ENCODE data around the gene AASDH.
A peak's percentile ranks its signal among the peaks of the same experiment; 100 is the strongest.
"Not testable (repeated sequence)": the region's sequence is repeated elsewhere in the genome, so short reads cannot be mapped to it uniquely, and the experiment has no call there.

Gene AASDH

GRCh38 chr4:56388306-56388705 lies 1.0 kb upstream of the AASDH start:
- DNase-seq, result peak; percentile 44

GRCh38 chr4:56386091-56386490 lies 1.2 kb downstream of the AASDH start:
- no peak for DNase-seq

DNA sequence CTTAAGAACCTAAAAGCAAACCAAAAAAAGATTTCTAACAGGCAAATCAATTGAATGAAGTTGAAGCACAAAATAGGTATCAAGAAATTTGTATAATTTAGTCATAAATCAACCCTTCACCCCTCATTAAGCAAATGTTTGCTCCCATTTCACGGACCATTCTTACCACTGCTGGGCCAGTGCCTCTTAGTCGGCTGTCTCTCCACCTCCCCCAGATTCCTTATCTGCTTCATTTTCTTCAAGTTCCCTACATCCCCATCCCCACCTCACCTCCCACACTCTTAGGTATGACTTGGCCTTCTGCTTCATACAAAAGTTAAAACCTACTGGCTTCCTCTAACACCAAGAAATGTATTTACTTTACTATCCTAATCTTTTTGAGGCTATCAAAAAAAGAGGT lies 11.8 kb downstream of the AASDH start:
- DNase-seq, result no peak

GRCh38 chr4:56374956-56375355 lies 12.3 kb downstream of the AASDH start:
- no peak for DNase-seq

DNA sequence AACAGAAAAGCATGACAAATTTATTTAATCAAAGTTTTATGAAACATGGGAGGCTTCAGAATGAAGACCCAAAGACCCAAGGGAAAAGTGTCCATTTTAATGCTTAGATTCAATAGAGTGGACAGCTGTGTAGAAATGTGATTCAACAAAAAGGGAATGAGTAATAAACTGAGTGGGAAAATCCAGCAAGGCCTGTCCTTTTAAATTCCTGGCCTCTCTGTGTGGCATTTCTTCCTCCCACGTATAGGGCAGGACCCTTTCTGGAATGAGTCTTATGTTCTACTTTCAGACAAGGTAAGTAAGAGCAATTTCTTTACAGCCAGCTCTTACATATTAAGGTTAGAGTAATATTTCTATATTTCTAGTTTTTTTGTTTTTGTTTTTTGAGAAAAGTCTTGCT lies 14.5 kb downstream of the AASDH start:
- DNase-seq, result no peak

DNA sequence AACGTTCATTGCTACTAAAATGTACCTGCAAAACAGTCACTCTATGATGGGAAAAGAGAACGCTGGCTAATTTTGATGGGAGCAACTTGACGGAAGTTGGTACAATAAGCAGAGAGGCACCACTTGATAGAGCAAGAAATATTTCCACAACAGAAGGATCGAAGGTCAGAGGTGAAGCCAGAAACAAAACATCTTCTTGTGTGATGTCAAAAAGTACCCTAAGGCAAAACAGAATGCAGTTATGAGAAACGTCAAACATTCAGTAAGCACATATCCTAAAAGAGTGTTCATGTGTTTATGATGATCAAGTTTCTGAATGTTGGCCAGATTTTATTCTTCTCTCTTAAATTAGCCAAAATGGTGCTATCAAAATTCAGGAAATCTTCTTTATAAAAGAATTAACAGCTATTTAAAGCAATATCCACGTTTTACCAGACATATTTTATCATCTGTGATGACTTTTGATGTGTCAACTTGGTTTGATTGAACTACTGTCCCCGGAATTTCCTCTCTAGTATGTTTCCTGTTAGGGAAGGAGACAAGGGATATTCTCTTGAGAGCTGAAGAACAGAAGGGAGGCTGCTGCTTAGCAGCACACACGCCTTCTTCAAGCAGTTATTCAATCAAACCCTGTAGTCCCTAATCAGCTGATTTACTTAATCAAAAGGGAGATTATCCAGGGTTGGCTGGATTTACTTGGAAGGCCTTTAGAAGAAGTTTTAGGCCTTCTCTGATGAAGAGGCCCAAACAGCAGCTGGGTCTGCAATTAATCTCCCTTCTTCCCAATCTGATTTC lies 15.7 kb downstream of the AASDH start:
- DNase-seq, result no peak

DNA sequence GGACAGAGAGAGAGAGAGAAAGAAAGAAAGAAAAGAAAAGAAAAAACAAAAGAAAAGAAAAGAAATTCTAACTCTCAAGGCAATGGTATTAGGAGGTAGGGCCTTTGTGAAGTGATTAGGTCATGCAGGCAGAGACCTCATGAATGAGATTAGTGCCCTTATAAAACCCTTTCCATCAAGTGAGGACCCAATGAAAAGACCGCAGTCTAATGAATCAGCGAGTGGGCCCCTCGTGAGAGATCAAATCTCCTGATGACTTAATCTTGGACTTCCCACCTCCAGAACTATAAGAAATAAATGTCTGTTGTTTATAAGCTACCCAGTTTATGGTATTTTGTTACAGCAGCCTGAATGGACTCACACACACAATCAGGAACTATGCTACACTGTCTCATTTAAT lies 16.9 kb downstream of the AASDH start:
- DNase-seq, result no peak

- DNase-seq, result not testable (repeated sequence)
Observed at GRCh38 chr4:56362981-56363380, 24.3 kb downstream of the AASDH start.

DNA sequence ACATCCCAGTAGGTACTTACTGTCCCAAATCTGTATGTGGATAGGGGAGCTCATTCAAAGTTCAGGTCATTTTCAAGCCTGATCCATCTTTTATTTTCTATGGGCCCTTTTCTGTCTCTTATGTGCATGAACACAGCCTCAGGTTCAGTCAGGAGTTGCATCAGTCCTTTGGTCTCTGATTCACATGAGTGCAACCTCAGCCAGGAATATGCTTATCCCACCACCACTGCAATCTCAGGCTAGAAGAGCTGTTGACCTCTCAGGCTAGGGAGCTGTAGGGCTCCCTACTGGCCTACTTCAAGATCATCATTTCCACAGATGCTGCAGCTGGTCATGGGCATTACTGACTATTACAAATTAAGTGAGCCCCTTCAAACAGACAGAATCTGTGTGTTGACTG lies 27.2 kb downstream of the AASDH start:
- no peak for DNase-seq

DNA sequence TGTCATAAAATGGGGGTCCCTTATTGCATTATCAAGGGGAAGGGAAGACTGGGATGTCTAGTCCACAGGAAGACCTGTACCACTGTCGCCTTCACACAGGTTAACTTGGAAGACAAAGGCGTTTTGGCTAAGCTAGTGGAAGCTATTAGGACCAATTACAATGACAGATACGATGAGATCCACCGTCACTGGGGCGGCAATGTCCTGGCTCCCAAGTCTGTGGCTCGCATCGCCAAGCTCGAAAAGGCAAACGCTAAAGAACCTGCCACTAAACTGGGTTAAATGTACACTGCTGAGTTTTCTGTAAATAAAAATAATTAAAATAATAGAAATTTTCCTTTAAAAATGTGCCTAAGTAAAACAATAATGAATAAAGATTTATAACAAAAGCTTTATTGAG lies 30.6 kb downstream of the AASDH start:
- no peak for DNase-seq

DNA sequence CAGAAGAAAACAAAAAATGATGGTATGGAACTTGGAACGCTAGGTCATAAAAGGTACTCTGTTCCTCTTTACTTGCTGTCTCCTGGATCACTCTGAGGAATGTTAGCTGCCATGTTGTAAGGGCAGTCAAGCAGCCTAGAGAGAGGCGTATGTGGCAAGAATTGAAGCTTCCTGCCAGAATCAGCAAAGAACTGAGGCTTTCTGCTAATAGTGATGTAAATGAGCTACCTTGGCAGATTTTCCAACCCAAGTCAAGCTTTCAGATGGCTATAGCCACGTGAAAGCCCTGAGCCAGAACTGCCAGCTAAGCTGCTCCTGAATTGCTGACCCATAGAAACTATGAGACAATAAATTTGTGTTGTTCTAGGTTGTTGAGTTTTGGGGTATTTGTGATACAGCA lies 38.7 kb downstream of the AASDH start:
- no peak for DNase-seq

- DNase-seq, result no peak
Observed at GRCh38 chr4:56345458-56345857, 41.8 kb downstream of the AASDH start.

GRCh38 chr4:56342746-56343145 lies 44.5 kb downstream of the AASDH start:
- DNase-seq, result no peak

- DNase-seq, result no peak
Observed at GRCh38 chr4:56330691-56331090, 56.6 kb downstream of the AASDH start.

- DNase-seq, result no peak
Observed at GRCh38 chr4:56326363-56326762, 60.9 kb downstream of the AASDH start.

DNA sequence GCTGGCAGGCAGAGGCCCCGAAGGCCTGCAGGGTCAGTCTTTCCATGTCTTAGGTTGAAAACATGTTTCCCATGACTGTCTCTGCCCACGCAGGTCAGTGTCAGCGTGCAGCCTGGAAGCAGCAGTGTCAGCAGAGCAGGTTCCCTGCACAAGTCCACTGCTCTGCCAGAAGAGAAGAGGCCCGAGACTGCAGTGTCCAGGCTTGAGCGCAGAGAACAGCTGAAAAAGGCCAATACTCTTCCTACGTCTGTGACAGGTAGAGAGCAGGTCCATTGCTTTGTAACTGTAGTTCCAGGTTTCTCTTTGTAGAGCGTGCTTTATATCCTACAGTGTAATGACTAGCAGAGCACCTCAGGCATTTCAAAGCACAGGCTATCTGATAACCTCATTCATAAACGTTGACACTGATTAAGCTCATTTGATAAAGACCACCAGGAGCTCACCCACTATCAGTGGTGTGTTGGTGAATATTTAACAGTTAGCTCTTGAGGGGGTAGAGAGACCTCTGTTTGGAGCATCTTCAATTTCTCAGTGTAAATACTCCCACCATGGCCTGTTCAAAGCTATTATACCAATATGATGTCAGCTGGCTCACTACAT lies 63.2 kb downstream of the AASDH start:
- DNase-seq, result no peak

DNA sequence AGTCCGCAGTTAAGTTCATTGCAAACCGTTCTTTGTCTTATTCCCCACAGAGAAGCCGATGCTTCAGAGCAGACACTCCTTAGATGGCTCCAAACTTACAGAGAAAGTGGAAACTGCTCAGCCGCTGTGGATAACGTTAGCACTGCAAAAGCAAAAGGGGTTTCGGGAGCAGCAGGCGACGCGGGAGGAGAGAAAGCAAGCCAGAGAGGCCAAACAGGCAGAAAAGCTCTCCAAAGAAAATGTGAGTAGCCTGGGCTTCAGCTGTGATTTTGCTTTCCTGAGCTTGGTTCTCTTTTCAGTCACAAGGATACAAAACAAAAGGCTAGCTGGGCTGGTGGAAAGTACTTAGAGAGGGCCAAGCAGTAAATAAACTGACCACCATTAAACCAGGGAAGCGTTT lies 64.0 kb downstream of the AASDH start:
- no peak for DNase-seq

- DNase-seq, result no peak
Observed at GRCh38 chr4:56321251-56321650, 66.0 kb downstream of the AASDH start.

- no peak for DNase-seq
Observed at GRCh38 chr4:56320293-56320692, 67.0 kb downstream of the AASDH start.

- DNase-seq, result no peak
Observed at GRCh38 chr4:56318555-56318954, 68.7 kb downstream of the AASDH start.

- no peak for DNase-seq
Observed at GRCh38 chr4:56317749-56318148, 69.5 kb downstream of the AASDH start.

- DNase-seq, result no peak
Observed at GRCh38 chr4:56316011-56316650, 71.2 kb downstream of the AASDH start.

GRCh38 chr4:56315543-56315942 lies 71.7 kb downstream of the AASDH start:
- DNase-seq, result no peak

DNA sequence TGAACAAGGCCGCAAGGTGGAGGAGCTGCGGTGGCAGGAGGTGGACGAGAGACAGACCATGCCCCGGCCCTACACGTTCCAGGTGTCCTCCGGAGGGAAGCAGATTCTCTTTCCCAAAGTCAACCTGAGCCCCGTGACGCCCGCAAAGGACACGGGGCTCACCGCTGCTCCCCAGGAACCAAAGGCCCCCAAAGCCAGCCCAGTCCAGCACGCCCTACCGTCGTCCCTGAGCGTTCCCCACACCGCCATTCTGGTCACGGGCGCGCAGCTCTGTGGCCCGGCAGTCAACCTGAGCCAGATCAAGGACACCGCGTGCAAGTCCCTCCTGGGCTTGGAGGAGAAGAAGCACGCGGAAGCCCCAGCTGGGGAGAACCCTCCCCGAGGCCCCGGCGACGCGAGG lies 72.2 kb downstream of the AASDH start:
- DNase-seq, result no peak
